AG09309 (cell line): ENCODE data around the gene INO80E.
"Not testable (repeated sequence)": the region's sequence is repeated elsewhere in the genome, so short reads cannot be mapped to it uniquely, and the experiment has no call there.

Experiments
- DNase-seq: peaks from one replicate; pipeline ENCODE4 v3.0.0-alpha.2; 2010; ENCODE audit warnings: low read depth
- H3K4me3 ChIP-seq: 2 replicates; pipeline ENCODE4 v1.5.1; 2011; ENCODE audit warnings: mild to moderate bottlenecking, low read depth, low read length, moderate library complexity; ENCODE audit not compliant: control insufficient read depth
- TF ChIP-seq, protein P1 (sequence below): IDR thresholded peaks from 2 replicates; pipeline ENCODE4 v1.5.1; 2011; ENCODE audit warnings: mild to moderate bottlenecking, low read depth, low read length, inconsistent platforms; ENCODE audit not compliant: insufficient read depth, control insufficient read depth; ENCODE audit errors: missing control alignments

The INO80E gene

DNA sequence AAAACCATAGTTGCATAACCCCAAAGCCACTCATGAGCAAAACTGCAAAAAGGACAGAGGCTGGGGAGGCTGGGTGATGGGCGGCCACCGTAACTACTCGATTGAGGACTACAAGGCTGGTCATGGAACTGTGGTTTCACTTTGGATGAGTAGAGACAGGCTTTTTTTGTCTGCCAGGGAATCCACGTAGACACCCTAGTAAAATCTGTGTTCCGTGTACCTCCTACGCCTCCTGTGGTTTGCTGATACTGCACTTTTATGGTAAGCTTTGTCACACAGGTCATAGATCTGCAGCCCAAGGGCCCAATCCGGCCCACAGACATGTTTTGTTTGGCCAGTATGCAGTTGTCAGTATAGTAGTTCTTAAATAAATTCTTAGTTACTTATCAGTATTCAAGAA lies 37.2 kb downstream of the INO80E start:
- no peak overlapping the region for H3K4me3 ChIP-seq
- TF ChIP-seq, protein P1, sequence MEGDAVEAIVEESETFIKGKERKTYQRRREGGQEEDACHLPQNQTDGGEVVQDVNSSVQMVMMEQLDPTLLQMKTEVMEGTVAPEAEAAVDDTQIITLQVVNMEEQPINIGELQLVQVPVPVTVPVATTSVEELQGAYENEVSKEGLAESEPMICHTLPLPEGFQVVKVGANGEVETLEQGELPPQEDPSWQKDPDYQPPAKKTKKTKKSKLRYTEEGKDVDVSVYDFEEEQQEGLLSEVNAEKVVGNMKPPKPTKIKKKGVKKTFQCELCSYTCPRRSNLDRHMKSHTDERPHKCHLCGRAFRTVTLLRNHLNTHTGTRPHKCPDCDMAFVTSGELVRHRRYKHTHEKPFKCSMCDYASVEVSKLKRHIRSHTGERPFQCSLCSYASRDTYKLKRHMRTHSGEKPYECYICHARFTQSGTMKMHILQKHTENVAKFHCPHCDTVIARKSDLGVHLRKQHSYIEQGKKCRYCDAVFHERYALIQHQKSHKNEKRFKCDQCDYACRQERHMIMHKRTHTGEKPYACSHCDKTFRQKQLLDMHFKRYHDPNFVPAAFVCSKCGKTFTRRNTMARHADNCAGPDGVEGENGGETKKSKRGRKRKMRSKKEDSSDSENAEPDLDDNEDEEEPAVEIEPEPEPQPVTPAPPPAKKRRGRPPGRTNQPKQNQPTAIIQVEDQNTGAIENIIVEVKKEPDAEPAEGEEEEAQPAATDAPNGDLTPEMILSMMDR = no peak
- DNase-seq = no peak

DNA sequence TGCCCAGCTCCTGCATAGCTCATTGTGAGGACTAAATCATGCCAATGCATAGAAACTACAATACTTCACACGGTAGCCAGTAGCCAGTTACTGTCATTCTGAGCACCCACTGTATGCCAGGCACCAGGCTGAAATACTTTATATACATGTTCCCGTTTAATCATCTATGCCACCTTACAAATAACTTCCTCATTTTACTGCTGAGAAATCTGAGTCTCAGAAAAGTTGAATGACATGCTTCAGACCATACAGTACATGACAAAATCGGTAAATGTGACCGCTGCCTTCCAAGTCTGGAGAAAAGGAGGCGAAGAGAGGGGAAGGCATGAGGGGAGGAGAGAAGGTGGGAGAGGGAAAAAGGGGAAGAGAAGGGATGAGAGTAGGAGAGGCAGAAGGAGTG lies 44.2 kb downstream of the INO80E start:
- no peak for DNase-seq
- TF ChIP-seq, protein P1 = no peak
- H3K4me3 ChIP-seq = no peak overlapping the region

DNA sequence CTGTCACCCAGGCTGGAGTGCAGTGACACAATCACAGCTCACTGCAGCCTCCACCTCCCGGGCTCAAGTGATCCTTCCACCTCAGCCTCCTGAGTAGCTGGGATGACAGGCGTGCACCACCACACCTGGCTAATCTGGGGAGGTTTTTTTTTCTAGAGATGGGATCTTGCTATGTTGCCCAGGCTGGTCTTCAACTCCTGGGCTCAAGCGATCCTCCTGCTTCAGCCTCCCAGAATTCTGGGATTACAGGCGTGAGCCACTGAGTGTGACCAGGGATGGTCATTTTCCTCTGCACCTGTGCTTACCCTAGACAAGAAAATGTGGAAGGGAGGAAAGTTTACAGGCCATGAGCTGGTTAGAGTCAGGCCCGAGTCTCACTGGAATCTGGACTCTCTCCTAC lies 44.6 kb downstream of the INO80E start:
- not testable (repeated sequence) for DNase-seq

DNA sequence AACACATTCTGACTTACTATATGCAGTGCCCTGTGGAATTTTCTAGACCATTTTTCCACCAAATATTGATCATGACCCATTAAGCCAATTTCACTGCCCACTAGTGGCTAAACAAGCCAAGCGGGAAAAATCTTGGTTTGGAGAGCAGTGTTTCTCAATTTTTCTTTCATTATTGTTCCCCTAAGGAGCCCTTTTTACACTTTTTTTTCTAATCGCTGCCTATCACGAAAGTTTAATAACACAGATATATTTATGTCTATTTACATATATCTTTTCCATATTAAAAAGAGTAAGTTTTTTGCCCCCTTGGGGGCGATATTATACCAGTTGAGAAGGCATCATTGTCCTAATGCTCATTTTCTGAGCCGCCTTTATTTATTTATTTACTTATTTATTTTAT lies 45.8 kb downstream of the INO80E start:
- TF ChIP-seq, protein P1 = peak; percentile 41
- no peak overlapping the region for H3K4me3 ChIP-seq
- DNase-seq = no peak

More for the DNA sequence above, 44.6 kb downstream of the INO80E start:
- H3K4me3 ChIP-seq = not testable (repeated sequence)

DNA sequence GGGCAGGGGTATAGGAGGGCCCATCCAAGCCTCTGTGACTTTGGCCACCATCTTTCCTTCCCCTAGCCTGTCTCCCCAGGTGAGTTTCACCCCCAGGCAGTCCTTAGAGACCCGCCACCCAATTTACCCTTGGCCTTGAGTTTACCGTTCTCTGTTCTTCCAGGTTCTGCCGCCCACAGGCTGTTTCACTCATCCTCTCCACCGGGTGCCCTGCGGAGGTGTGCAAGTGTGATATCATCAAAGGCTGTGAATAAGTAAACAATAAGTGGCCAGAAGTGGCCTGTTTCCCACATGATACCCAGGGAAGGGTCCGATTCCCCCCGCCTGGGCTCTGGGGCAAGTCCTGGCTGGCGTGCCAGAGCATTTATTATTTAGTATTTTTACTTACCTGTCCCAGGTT lies 50.1 kb downstream of the INO80E start:
- no peak overlapping the region for H3K4me3 ChIP-seq
- no peak for DNase-seq
- TF ChIP-seq, protein P1 = no peak

DNA sequence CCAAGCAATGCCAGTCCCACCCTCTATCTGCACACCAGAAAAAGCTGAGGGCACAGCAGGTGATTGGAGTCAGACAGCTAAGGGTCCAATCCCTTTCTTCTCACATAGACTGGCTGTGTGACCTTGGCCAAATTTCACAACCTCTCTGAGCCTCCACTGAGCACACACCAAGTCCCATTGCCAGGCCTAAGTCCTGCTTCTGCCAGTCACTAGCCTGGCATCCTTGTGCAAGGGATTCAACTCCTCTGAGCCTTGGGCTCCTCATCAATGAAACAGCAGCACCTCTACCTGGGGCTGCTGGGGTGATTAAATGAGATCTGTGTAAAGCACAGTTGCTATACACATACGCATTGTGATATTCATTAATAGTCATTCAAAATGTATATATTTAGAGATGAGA lies 50.5 kb downstream of the INO80E start:
- DNase-seq = no peak
- no peak overlapping the region for H3K4me3 ChIP-seq
- TF ChIP-seq, protein P1 = no peak

DNA sequence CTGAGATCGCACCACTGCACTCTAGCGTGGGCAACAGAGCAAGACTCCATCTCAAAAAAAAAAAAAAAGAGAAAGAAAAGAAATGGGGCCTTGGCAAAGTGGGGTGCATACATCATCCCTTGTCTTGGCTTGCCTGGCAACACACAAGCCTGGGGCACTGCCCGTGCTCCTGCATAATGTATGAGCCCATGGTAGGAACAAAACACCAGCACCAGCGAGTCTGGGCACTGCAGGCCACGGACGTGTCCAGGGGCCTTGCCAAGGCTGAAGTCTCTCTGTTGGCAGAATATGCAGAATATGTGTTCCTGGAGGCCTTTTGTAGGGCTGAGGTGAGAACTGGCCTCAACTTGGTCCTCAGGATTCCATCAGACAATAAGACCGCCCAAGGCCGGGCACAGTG lies 53.8 kb downstream of the INO80E start:
- no peak overlapping the region for H3K4me3 ChIP-seq
- no peak for DNase-seq
- TF ChIP-seq, protein P1 = no peak
